Islet of Langerhans (tissue), 1 donor: ENCODE data around the gene ORM1.

Experiments used
- FAIRE-seq: peaks from one replicate; lab custom pipeline; 2011; peaks lifted over from hg19 to GRCh38; lab: Jason Lieb, UNC

ORM1 gene

GRCh38 chr9:114287763-114288192, 35.1 kb upstream of the ORM1 start:
- no peak for FAIRE-seq

GRCh38 chr9:114288193-114289091, 34.5 kb upstream of the ORM1 start:
- no peak for FAIRE-seq

- FAIRE-seq: no peak
Observed at GRCh38 chr9:114289106-114289505, 33.8 kb upstream of the ORM1 start.

- no peak for FAIRE-seq
Observed at GRCh38 chr9:114289571-114290481, 33.1 kb upstream of the ORM1 start.

- no peak for FAIRE-seq
Observed at GRCh38 chr9:114290561-114290986, 32.3 kb upstream of the ORM1 start.

GRCh38 chr9:114291064-114291474, 31.8 kb upstream of the ORM1 start:
- FAIRE-seq: no peak

- no peak for FAIRE-seq
Observed at GRCh38 chr9:114291886-114292590, 30.9 kb upstream of the ORM1 start.

GRCh38 chr9:114294664-114295063, 28.2 kb upstream of the ORM1 start:
- no peak for FAIRE-seq

GRCh38 chr9:114296338-114296737, 26.6 kb upstream of the ORM1 start:
- FAIRE-seq: no peak

GRCh38 chr9:114299286-114300152, 23.4 kb upstream of the ORM1 start:
- FAIRE-seq: no peak

GRCh38 chr9:114300153-114300845, 22.6 kb upstream of the ORM1 start:
- FAIRE-seq: no peak

- FAIRE-seq: no peak
Observed at GRCh38 chr9:114300846-114301797, 21.8 kb upstream of the ORM1 start.

GRCh38 chr9:114301798-114302565, 20.9 kb upstream of the ORM1 start:
- no peak for FAIRE-seq

GRCh38 chr9:114302727-114303126, 20.2 kb upstream of the ORM1 start:
- no peak for FAIRE-seq

- no peak for FAIRE-seq
Observed at GRCh38 chr9:114303571-114303970, 19.3 kb upstream of the ORM1 start.

- FAIRE-seq: no peak
Observed at GRCh38 chr9:114303977-114304376, 18.9 kb upstream of the ORM1 start.

GRCh38 chr9:114304416-114305188, 18.3 kb upstream of the ORM1 start:
- FAIRE-seq: no peak

- no peak for FAIRE-seq
Observed at GRCh38 chr9:114307899-114308267, 15.0 kb upstream of the ORM1 start.
